SK-MEL-5 (cell line): ENCODE results near the gene MIGA2. TPM values are rescaled to one million over a fixed set of nuclear protein-coding genes. Genes with fewer than 3 reads are reported as not detected.
"Not testable (repeated sequence)": the region's sequence is repeated elsewhere in the genome, so short reads cannot be mapped to it uniquely, and the experiment has no call there.

Source experiments
- DNase-seq: peaks from one replicate; pipeline ENCODE4 v3.0.0-alpha.2; 2016; ENCODE audit warnings: low read depth, low spot score
- in situ Hi-C: cut with HindIII; loops from 2 replicates; pipeline ENCODE4 v1.10.0; 2016; ENCODE audit warnings: low sequenced_read_pairs, high pct_unique_total_duplicates, low pct_unique_long_range_greater_than_20kb
- total RNA-seq: library from RNA; depleted of rRNA; stranded (reverse); fragments of >200 nt; shearing (Covaris generic); gene quantifications from 2 replicates; pipeline ENCODE4 v1.2.3, GENCODE V29; 2014

Gene MIGA2
- total RNA-seq, 1 experiment from 2014 or later, result 13.7 TPM

GRCh38 chr9:129102791-129103594 is 66.6 kb downstream of the MIGA2 start:
- peak; percentile 77 for DNase-seq
- in situ Hi-C loops, result no loop called here

- DNase-seq, result no peak
- in situ Hi-C loops, result no loop called here
Measured at GRCh38 chr9:129103595-129103965, 67.2 kb downstream of the MIGA2 start.

DNA sequence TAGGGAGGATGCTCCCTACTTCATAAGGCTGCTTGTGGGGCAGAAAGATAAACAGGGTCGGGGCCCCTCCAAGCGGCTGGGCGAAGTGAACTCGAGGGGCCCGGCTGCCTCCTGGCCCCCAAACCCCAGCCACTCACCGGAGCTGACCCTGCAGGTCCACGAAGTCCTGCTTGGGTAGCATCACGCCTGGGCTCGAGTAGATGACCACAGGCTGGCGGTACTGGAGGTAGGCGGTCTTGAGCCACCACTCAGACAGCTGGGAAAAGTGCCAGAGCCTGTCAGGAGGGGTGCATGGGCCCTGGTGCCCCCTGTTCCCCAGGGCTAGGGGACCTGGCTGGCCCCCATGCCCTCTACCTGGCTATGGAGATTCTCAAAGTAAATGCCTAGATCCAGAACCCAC is 67.6 kb downstream of the MIGA2 start:
- no peak for DNase-seq
- in situ Hi-C loops, result no loop called here

GRCh38 chr9:129105857-129106694 is 69.7 kb downstream of the MIGA2 start:
- DNase-seq, result no peak
- in situ Hi-C loops, result no loop called here

DNA sequence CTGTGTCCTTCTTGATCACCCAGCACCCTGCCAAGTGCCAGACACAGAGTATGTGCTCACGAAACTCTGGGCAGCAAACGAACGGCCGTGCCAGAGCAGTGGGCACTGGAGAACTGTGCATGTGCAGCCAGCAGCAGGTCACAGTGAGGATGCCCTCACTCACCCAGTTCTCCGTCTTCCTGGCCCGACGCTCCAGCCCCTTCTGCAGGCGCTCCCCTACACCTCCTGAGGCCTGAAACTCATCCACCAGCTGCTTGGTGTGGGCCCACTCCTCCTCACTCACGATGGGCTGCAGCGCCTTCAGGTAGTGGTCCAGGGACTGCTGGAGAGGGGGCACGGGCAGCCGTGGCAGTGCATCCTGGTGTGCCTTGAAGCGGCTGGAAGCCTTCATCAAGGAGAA is 71.2 kb downstream of the MIGA2 start:
- in situ Hi-C loops, result no loop called here
- DNase-seq, result no peak

DNA sequence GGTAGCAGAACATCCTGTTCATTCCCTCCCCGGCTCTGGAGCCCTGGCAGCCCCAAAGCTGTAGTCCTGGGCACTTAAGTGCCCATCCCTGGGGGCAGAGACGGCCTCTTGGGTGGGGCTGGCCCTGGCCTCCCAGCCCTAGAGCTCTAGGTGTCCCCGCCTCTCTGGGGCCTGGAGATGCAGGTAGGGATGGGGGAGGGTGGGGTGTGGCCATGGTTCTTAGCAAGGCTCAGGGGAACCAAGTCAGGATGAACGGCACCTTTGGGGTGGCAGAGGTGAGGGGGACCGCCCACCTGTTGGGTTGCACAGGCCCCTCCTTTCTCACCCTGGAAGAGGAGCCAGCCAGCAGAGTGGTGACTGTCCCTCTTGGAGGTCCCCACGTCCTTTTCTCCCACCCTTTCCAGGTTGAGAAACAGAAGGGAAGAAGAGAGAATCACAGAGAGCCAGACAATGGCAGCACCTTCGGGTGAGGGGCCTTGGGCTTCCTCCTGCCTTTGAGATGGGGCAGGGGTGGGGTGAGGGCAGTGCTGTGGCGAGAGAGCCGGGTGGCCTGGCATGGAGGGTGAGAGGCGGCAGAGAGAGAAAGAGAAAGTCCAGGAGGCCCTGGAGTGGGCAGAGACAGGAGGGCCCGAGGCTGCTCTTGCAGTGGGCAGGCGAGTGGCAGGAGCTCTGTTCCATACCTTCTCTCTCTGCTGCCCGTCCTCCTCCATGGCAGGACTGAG is 71.8 kb downstream of the MIGA2 start:
- in situ Hi-C loops, result no loop called here
- DNase-seq, result no peak

- in situ Hi-C loops, result no loop called here
- DNase-seq, result no peak
Measured at GRCh38 chr9:129108805-129109536, 72.5 kb downstream of the MIGA2 start.

GRCh38 chr9:129109537-129109903 is 73.1 kb downstream of the MIGA2 start:
- in situ Hi-C loops, result no loop called here
- DNase-seq, result peak; percentile 15

DNA sequence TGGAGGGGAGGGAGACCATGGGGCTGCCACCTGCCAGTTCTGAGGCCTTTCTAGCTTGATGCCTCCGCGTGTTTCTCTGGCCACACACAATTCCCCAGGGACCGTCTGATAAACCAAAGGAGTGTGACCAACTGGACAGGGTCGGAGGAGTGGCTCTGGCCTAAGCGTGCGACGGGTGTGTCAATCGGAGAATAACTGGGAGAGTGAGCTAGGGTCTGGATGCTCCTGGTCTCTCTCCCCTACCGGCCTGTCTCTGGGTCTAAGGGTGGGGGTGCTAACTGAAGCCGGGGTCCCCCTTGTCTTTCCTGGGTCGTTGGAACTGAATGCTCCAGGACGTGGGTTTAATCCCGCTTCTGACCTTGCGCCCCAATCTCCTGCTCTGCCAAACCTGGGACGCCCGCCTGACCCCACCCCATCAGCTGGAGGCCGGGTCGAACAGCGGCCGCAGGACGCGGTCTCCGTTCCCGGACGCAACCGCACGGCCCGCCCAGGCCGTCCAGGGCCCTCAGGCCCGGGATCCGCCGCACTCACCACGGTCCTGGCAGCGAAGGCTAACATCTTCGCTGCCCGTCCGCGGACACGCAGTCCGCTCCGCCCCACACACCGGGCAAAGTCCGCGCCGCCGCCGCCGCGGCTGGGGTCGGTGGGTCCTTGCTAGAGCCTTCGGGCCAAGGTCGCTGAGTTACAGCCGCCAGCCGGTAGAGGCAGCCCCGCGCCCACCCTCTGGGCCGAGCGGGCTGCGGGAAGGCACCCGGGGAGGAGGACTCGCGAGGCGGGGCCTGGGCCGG is 73.7 kb downstream of the MIGA2 start:
- in situ Hi-C loops, result no loop called here
- DNase-seq, result peak; percentile 17

GRCh38 chr9:129110740-129111527 is 74.5 kb downstream of the MIGA2 start, which contains the start of the genes CRAT and PTPA:
TSS of gene CRAT (minus strand) at chr9:129110793. CDS start at chr9:129110509, 284 bp downstream.
TSS of gene PTPA (plus strand) at chr9:129111415. CDS start at chr9:129111601, 186 bp downstream.
- in situ Hi-C loops, result no loop called here
- peak; percentile 92 for DNase-seq

- DNase-seq, result peak; percentile 34
- in situ Hi-C loops, result no loop called here
Measured at GRCh38 chr9:129111528-129112151, 75.2 kb downstream of the MIGA2 start.

GRCh38 chr9:129112526-129112925 is 76.1 kb downstream of the MIGA2 start:
- DNase-seq, in situ Hi-C loops: not testable (repeated sequence)

GRCh38 chr9:129113645-129114304 is 77.3 kb downstream of the MIGA2 start:
- DNase-seq, result no peak
- in situ Hi-C loops, result no loop called here

DNA sequence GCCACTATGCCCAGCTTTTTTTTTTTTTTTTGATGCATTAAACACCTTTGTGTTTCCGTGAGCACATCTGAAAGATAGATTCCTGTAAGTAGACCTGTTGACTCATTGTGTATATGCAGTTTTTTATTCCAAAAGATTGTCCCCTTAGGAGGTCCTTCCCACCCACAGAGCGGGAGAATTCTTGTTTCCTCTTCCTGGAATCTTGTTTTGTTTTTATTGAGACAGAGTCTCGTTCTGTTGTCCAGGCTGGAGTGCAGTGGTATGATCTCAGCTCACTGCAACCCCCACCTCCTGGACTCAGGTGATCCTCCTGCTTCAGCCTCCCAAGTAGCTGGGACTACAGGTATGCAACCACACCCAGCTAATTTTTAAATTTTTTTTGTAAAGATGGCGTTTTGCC is 82.4 kb downstream of the MIGA2 start:
- in situ Hi-C loops, result no loop called here
- no peak for DNase-seq

DNA sequence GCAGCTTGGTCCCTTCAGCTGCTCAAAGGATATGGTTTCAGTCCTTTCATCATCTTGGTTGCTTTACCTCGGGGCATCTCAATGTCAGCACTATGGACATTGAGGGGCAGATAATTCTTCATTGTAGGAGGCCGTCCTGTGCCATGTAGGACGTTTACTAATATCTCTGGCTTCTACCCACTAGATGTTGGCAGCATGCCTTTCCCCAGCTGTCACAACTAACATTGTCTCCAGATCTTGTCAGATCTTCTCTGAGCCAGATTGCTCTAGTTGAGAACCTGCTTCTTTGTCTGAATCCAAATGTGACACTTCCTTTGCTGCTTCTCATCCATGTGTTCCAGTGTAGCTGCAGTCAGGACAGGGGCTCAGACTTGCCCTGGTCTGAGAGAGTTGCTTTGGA is 85.1 kb downstream of the MIGA2 start:
- DNase-seq, result no peak
- in situ Hi-C loops, result no loop called here
